Mesangial cell (primary cell): Measurements from ENCODE around the gene ALG6. TPM values are rescaled to one million over a fixed set of nuclear protein-coding genes. Genes with fewer than 3 reads are reported as not detected.

ENCODE experiments used
- total RNA-seq: library from RNA; depleted of rRNA; stranded (reverse); fragments of >200 nt; gene quantifications from 2 replicates; pipeline ENCODE4 v1.2.3, GENCODE V29; 2015

ALG6 gene
- total RNA-seq: 8.5 and 9.5 TPM in 2 replicates

DNA sequence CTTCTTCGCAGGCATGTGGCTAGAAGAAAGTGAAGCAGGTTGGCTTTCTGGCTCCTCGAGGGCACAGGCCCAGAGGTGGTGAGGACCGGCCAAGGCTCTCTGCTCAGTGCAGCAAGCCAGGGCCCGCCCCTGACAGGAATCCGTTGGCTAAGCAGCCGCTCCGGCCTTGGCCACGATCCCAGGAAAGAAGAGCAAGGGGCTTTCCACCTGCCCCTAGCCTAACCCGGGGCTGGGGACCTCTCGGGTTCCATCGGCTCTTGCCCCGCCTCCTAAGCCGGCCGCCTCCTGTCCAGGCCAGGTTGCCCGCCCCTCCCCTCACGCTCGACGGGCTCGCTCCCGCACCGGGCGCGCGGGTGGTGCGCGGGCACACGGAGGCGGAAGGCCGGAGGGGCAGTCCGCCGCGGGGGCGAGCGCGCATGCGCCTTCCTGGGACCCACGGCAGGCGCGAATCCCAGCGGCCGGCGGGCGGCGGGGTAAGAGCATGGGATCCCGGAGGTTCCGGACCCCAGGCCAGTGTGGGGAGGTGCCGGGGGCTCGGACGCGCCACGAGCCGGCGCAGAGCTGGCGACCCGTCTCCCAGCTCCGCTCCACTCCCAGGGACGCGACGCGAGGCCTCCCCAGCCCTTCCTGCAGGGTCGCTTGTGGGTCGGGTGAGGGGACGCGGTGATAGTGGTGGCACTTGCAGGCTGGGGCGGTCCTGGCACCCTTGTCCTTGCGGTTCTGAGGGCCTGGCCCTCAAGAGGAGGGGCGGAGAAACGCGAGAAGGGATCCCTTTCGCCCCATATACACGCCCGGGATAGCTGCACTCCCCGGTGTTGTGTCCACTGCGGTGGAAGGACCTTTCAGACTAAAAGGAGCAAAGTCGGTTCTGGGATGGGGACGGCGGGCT lies at the start of gene ALG6:
Gene ALG6 (plus strand): TSS at position 413 of the 889 bp plus-strand sequence. CDS start 3,351 bp downstream, outside the sequence.

DNA sequence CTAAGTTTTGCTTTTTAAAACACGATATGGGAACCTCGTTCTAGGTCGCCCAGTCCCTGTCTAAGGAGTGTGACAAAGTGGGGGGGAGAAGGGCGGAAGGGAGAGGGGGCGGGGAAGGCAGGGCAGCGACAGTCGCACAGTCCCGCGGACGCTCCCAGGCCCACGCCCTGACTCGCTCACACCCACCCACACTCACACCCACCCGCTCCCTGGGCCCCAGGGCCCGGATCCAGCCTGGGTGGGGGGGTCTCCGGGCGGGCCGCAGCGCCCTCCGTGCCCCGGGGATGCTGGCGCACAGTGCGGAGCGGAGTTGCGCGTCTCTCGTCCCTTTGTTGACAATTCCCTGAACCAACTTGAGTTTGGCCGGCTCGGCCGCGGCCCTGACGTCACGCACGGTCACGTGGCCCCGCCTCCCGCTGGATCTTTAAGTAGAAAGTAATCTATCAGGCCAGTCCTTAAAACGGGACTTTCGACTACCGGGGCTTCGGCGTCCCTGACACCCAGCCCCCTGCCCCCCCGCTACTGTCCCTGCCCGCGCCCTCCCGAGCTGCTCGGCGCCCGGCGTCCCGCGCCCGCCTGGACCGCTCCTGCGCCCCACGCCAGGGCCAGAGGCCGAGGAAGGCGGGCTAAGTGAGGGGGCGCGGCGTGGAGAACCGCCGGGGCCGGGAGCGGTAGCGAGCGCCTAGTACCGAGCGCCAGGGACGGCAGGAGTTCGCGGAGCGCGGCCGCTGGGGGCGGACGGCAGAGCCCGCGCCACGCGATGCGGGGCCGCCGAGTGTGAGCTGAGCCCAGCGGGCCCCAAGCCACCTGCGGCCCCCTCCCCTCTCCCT lies 45.1 kb upstream of the ALG6 start, which contains the start of gene FOXD3:
Gene FOXD3 (plus strand): TSS at position 454 of the 830 bp plus-strand sequence. CDS start 492 bp downstream, outside the sequence.

Other genes starting within 250 kb of the ALG6 start
- gene FOXD3, start 45.1 kb upstream of the ALG6 start, total RNA-seq: not detected in 2 replicates
- 7.0 and 21.7 TPM in 2 replicates for gene ITGB3BP, start 155.6 kb downstream of the ALG6 start, total RNA-seq
- 2.4 and 2.9 TPM in 2 replicates for gene EFCAB7, start 155.9 kb downstream of the ALG6 start, total RNA-seq
- gene PGM1, start 225.8 kb downstream of the ALG6 start, total RNA-seq: 40.1 and 61.2 TPM in 2 replicates